HG02610 (cell line): ENCODE data around the gene PODN.

Experiments
- ATAC-seq: cut with Tn5 transposase; IDR thresholded peaks from one replicate; pipeline ENCODE4 v1.9.1; 2021; ENCODE audit warnings: mild to moderate bottlenecking, moderate library complexity; ENCODE audit not compliant: unreplicated experiment

PODN gene

GRCh38 chr1:53073868-53074311 lies 11.9 kb downstream of the PODN start:
- no peak for ATAC-seq

- no peak for ATAC-seq
These were observed 12.5 kb downstream of the PODN start for GRCh38 chr1:53074313-53075154.

- ATAC-seq, result no peak
These were observed 13.2 kb downstream of the PODN start for GRCh38 chr1:53075206-53075605.

- no peak for ATAC-seq
These were observed 13.7 kb downstream of the PODN start for GRCh38 chr1:53075761-53076163.

- ATAC-seq, result no peak
These were observed 14.2 kb downstream of the PODN start for GRCh38 chr1:53076165-53076564.

GRCh38 chr1:53076721-53077598 lies 14.9 kb downstream of the PODN start:
- no peak for ATAC-seq

GRCh38 chr1:53077599-53077965 lies 15.6 kb downstream of the PODN start:
- no peak for ATAC-seq

GRCh38 chr1:53078333-53079101 lies 16.5 kb downstream of the PODN start:
- ATAC-seq, result no peak

GRCh38 chr1:53079251-53079650 lies 17.2 kb downstream of the PODN start:
- ATAC-seq, result no peak

GRCh38 chr1:53080041-53080440 lies 18.0 kb downstream of the PODN start:
- ATAC-seq, result no peak

GRCh38 chr1:53080769-53081168 lies 18.8 kb downstream of the PODN start:
- ATAC-seq, result no peak

GRCh38 chr1:53081384-53082066 lies 19.5 kb downstream of the PODN start:
- no peak for ATAC-seq

- ATAC-seq, result no peak
These were observed 20.9 kb downstream of the PODN start for GRCh38 chr1:53082826-53083455.

- no peak for ATAC-seq
These were observed 21.9 kb downstream of the PODN start for GRCh38 chr1:53083636-53084588.

- no peak for ATAC-seq
These were observed 22.6 kb downstream of the PODN start for GRCh38 chr1:53084589-53084971.

GRCh38 chr1:53085405-53085804 lies 23.4 kb downstream of the PODN start:
- ATAC-seq, result no peak

- no peak for ATAC-seq
These were observed 24.6 kb downstream of the PODN start for GRCh38 chr1:53086491-53087070.
